ENCODE data around the gene ELOVL2. TPM values are rescaled to one million over a fixed set of nuclear protein-coding genes. Genes with fewer than 3 reads are reported as not detected.

Gene ELOVL2
- total RNA-seq, 4 donors from 2014 or later: 0.60 to 2.2 (median 1.3) TPM

DNA sequence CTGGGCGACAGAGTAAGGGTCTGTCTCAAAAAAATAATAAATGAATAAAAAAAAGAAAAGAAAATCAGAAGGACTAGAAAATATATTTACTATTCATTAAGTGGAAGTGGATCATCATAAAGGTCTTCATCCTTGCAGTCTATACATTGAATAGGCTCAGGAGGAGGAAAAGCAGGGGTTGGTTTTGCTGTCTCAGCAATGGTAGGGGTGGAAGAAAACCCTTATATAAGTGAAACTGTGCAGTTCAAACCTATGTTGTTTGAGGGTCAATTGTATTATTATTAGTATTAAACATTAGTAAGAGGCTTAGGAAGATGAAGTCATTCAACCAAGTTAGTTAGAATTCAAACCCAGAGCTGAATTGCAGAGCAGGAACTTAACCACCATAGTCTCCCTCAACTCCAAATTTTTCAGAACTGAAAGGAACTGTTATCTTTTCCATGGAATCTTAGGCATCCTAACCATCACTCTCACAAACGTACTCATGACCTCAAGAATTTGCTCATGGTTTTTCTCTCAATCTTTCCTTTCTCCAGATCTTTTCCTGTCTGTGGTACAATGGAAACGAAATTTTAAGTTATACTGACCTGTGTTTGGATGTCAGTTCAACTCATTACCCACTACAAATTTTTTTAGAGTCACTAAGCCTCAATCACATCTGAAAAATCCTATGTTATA lies 41.8 kb upstream of the ELOVL2 start:
- 39 to 50% methylated on average over 3 of the region's 3 CpGs for WGBS, 2 donors

DNA sequence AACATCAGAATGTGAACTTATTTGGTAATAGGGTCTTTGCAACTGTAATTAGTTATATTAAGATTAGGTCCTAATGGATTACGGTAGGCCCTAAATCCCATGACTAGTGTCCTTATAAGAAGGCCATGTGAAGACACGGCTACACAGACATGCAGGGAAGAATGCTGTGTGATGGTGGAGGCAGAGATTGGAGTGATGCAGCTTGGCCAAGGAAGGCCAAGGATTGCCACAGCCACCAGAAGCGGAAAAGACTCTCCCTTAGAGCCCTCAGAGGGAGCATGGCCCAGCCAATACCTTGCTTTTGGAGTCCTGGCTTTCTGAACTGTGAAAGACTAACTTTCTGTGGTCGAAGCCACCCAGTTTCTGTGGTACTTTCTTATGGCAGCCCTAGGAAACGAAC lies 39.9 kb upstream of the ELOVL2 start:
- no peak for DNase-seq (ENCODE audit: low spot score in 2 of 2)
- Histone ChIP-seq H3K36me3 (no peaks in the 10 kb centered on the region), H3K4me3 (no peak overlapping the region), H3K27ac (no peak overlapping the region), H3K4me1 (no peaks in the 10 kb centered on the region), H3K9me3 (no peaks in the 10 kb centered on the region), H3K27me3 (no peaks in the 10 kb centered on the region)
- TF ChIP-seq, protein P1, sequence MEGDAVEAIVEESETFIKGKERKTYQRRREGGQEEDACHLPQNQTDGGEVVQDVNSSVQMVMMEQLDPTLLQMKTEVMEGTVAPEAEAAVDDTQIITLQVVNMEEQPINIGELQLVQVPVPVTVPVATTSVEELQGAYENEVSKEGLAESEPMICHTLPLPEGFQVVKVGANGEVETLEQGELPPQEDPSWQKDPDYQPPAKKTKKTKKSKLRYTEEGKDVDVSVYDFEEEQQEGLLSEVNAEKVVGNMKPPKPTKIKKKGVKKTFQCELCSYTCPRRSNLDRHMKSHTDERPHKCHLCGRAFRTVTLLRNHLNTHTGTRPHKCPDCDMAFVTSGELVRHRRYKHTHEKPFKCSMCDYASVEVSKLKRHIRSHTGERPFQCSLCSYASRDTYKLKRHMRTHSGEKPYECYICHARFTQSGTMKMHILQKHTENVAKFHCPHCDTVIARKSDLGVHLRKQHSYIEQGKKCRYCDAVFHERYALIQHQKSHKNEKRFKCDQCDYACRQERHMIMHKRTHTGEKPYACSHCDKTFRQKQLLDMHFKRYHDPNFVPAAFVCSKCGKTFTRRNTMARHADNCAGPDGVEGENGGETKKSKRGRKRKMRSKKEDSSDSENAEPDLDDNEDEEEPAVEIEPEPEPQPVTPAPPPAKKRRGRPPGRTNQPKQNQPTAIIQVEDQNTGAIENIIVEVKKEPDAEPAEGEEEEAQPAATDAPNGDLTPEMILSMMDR (IDR thresholded peaks at IDR 0.05): no peak
- TF ChIP-seq EP300 (IDR thresholded peaks at IDR 0.05) (no peak), POLR2A (IDR thresholded peaks at IDR 0.05) (no peak)
- WGBS, 2 donors: 84 to 91% methylated on average over 5 of the region's 5 CpGs

More for the DNA sequence above, 41.8 kb upstream of the ELOVL2 start:
- no peak overlapping the region for H3K4me3 ChIP-seq
- DNase-seq (ENCODE audit: low spot score in 2 of 2): no peak
- H3K4me1 ChIP-seq: no peaks in the 10 kb centered on the region
- H3K36me3 ChIP-seq: no peaks in the 10 kb centered on the region
- H3K27me3 ChIP-seq: no peaks in the 10 kb centered on the region
- no peak overlapping the region for H3K27ac ChIP-seq
- no peaks in the 10 kb centered on the region for H3K9me3 ChIP-seq
- TF ChIP-seq POLR2A (IDR thresholded peaks at IDR 0.05): no peak
- no peak for TF ChIP-seq EP300 (IDR thresholded peaks at IDR 0.05)
- TF ChIP-seq, protein P1 (IDR thresholded peaks at IDR 0.05): no peak

DNA sequence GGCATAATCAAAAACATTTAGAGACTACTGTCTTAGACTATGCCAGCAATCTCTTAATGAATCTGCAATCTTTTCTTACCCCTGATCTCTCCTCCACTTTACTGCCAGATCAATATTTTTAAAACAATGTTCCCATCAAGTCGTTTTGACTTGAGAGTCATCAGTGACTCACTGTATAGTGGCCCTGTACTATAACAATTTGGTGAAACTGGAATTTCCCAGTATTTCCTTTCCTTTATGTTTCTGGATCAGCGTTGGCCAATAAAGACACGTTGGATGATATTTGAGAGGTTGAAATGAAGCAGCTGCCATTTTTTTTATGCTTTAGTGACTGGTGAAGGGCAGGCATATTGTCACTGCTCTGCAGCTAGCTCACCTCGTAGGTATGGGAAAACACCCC lies 39.4 kb upstream of the ELOVL2 start:
- Histone ChIP-seq H3K27me3 (no peaks in the 10 kb centered on the region), H3K27ac (no peak overlapping the region), H3K4me1 (no peaks in the 10 kb centered on the region), H3K4me3 (no peak overlapping the region), H3K9me3 (no peaks in the 10 kb centered on the region), H3K36me3 (no peaks in the 10 kb centered on the region)
- DNase-seq (ENCODE audit: low spot score in 2 of 2): no peak
- WGBS, 2 donors: 76 to 81% methylated on average over 4 of the region's 4 CpGs
- TF ChIP-seq, protein P1 (IDR thresholded peaks at IDR 0.05): no peak
- TF ChIP-seq EP300 (IDR thresholded peaks at IDR 0.05): no peak
- TF ChIP-seq POLR2A (IDR thresholded peaks at IDR 0.05): no peak

DNA sequence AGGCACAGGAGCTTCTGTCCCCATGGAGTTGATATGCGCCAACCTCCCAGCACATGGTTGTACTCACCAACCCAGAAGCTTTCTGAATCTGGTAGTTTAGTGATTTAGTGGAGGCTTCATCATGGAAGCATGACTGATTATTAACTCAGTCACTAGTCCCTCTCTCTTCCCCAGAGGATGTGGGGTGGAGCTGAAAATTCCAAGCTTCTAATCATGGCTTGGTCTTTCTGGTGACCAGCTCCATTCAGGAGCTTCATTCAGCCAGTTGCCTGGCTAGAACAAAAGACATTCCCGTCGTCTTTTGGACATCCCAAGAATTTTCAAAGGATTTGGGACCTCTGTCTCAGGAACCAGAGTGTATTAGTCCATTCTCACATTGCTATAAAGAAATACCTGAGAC lies 36.2 kb upstream of the ELOVL2 start:
- Histone ChIP-seq H3K27ac (no peak overlapping the region), H3K4me1 (no peaks in the 10 kb centered on the region), H3K4me3 (no peak overlapping the region), H3K9me3 (no peaks in the 10 kb centered on the region), H3K27me3 (no peaks in the 10 kb centered on the region), H3K36me3 (no peaks in the 10 kb centered on the region)
- TF ChIP-seq EP300 (IDR thresholded peaks at IDR 0.05) (no peak), POLR2A (IDR thresholded peaks at IDR 0.05) (no peak)
- TF ChIP-seq, protein P1 (IDR thresholded peaks at IDR 0.05): no peak
- 50 to 58% methylated on average over 3 of the region's 3 CpGs for WGBS, 2 donors
- DNase-seq (ENCODE audit: low spot score in 2 of 2): no peak

DNA sequence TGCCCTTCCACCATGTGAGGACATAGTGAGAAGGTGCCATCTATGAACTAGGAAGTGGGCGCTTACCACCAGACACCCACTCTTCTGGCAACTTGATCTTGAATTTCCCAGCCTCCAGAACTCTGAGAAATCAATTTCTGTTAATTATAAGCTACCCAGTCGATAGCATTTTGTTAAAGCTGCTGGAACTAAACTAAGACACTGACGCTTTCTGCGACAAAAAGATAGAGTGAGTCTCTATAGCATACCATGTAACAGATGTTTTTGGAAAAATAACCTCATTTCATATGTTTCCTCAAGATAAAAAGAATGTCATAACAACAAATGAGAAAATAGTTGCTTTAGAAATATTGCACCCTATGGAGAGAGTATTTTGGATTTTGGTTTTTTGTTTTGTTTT lies 34.2 kb upstream of the ELOVL2 start:
- TF ChIP-seq, protein P1 (IDR thresholded peaks at IDR 0.05): no peak
- TF ChIP-seq EP300 (IDR thresholded peaks at IDR 0.05) (no peak), POLR2A (IDR thresholded peaks at IDR 0.05) (no peak)
- no peaks in the 10 kb centered on the region for H3K36me3 ChIP-seq
- no peak overlapping the region for H3K4me3 ChIP-seq
- no peaks in the 10 kb centered on the region for H3K9me3 ChIP-seq
- H3K4me1 ChIP-seq: no peaks in the 10 kb centered on the region
- 94% methylated on average over 4 of the region's 4 CpGs for WGBS, 2 donors
- no peak for DNase-seq (ENCODE audit: low spot score in 2 of 2)
- H3K27me3 ChIP-seq: no peaks in the 10 kb centered on the region
- H3K27ac ChIP-seq: no peak overlapping the region
